HG03066 (cell line): Measurements from ENCODE around the gene DAPK1.

Experiments
- ATAC-seq: cut with Tn5 transposase; IDR thresholded peaks from one replicate; pipeline ENCODE4 v1.9.1; 2021; ENCODE audit warnings: low read depth; ENCODE audit not compliant: unreplicated experiment

Gene DAPK1

DNA sequence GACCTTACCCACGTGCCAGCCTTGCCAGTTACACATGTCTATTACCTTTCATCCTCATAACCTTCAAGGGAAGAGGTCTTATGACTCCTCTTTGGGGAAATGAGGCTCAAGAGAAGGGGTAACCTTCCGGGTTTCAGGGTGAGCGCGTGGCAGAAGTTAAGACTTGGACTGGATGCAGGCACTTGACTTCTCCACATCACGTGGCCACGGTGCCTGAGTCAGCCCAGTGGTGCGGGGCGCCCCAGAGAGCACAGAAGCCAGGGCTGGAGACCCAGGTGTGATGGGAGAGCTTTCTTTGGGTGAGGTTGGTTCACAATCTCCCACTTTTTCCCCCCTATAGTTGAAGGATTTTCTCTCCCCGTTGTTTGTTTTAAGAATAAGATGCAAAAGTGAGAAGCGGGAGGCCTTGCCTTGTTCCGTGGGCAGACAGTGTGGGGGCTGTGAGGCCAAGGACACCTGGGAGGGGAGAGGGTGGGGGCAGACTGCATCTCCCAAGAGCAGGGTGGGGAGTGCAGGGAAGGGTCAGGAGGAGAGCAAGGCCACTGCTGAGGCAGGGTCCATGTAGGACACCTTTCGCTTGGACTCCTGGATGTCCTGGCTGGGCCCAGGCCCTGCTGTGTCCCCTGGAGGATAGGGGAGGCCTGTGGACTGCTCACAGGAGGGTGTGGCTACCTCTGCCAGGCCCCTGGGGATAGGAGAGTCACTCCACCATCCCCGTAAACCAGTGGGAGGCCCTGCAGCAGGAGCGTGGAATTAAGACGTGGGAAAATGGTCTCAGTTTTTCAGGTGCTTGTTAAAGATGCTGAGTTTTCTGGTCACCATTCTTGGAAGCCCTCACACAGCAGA lies 138.2 kb downstream of the DAPK1 start:
- no peak for ATAC-seq

DNA sequence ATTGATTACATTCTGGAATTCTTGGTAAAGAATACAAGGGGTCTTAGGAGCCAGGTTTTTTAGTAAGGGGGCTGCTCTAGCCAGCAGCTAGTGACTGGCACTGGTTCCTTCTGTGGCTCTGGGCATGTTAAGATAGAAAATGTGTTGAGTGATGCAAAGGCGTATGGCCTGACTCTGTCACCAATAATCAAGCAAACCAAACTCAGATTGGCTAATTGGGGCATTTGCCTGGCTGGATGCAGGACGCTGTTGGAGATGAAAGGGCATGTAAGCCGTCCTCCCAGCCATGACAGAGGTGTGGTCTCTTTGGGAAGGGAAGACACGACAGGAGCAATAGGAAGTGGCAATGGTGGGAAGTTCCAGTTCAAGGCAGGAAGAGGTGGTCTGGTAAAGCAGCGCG lies 140.6 kb downstream of the DAPK1 start:
- ATAC-seq: no peak

DNA sequence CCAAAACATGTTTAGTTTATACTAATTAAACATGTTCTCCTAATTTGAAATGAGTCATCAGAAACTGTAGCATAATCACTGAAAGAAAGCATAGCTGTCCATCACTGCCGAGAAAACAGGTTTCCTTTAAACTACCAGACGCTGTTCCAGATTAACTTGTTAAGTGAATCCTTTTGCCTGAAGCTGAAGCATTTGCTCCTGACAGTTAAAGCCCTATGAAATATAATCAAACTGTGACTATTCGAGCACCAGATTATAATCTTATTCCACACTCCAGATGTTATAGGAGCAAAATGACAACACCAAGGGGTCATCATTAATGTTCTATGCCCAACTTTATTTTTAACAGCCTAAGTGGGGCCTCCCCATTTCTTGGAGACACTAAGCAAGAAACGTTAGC lies 142.3 kb downstream of the DAPK1 start:
- no peak for ATAC-seq

DNA sequence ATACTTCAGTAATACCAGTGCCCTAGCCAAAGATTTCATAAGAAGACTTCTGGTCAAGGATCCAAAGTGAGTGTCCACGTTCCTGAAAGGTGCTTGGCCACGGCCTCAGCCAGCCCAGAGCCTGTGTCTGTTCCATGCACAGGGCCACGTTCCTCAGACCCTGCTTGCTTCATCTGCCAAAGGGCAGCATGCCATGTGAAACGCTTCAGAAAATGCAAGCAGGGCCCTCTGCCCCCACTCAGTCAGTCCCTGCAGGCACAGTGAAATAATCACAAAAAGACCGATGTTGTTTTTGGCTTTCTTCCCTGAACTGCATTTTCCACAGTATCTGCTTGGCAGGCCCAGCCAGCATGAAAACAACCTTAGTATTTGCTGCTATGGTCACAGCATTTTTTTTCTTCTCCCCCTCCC lies 142.7 kb downstream of the DAPK1 start:
- ATAC-seq: no peak

DNA sequence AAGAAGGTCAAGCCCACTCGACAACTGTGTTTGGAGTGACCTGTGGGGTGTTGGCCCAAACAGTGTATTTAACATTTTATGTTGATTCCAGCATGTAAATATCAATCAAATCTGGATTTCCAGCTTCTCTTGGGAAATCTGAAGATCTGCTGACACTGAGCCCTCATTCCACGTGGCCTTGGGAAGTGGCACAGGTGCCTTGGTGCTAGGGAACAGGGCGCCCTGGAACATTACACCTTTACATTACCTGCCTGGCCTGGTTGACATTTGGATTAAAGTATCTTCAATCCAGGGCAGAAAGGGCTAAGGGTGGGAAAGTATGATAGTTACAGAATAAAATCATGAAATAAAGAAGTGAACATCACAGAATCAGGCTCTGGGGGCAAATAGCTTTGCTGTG lies 143.4 kb downstream of the DAPK1 start:
- no peak for ATAC-seq

DNA sequence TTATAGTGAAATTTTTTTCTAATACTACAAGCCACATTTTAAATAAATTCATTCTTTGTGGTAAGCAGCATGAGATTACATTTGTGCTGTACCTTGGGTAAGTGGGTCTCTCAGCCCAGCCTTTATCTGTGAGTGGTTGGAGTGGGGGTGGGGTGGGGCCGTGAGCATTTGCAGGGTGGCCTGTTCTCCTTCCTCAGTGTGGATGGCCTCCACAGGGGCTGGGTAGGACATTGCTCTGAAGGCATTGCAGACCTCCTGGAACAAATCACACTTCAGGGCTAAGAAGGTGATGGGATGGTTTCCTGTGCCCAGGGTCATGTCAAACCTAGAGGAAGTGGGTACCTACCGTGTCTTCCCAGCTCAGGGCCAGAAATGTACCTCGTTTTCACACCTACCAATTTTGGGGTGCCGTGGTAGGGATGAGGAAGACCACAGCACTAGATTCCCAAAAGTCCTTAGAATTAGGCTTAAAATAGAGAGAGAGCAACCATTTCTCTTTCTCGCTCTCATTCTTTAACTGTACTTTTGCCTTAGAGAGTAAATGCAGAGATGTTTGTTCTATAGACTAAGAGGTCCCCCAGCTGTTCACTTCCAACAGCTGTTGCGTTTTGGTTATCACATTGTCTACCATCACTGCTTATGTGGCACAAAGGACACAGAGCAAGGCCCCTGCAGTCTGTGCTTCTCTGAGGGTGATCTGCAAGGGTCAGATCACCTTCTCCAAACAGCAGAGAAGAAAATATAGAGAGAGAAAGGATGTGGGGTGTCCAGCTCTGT lies 144.9 kb downstream of the DAPK1 start:
- ATAC-seq: no peak

DNA sequence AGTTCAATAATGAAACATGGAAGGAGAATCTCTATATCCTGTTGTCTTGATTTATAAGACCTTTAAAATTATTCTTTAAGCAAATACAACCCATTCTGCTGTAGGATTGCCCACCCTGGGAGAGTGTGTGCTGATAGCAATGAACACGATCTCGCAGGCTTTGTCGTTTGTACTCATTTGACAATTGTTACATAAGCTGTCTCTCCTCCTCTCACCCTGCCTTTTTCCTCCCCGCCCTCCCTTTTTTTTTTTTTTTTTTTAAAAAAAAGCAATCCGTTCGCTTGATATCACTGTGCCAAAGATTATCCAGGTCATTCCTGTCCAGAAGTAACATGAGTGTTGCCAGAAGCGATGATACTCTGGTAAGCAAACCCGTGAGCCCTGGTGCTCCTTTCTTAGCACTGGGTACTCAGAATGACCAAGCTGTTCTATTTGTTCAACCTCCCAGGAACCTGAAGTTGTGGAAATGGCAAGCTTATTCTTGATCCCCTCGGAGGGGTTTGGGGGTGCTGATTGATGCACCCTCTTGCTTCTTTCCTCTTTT lies 145.5 kb downstream of the DAPK1 start:
- ATAC-seq: no peak

DNA sequence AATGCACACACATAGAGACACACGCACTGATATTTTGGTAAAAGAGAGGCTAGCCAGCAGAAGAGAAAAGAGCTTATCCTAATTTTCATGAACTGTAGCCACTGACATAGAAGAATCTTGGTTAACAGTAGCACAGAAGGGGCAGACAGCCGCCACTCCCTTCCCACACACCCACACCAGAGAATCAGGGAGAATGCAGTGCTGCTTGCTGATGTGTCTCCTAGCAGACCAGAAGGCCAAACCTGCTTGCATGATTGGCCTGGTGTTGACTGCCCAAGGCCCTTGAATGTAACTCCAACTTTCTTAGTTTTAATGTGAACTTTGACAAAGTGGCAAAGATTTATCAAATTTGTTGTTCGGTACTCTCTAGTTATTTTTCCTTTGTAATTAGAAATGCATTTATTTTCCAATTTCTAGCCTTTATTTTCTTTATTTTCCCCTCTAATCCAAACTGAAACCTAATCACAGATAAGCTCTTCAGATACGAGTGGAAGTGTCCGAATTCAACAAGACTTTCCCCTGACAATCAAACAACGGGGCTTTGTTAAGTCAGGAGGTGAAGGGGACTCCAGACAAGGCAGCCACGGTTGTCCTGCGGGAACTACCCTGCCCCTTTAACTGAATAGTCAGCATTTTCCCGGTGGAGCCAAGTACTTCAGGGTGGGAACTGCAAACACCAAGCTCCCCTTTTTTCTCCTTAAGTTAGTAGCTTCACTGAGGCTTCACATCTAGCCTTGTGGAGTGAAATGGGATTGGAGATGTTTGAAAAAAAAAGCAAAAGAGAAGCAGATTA lies 146.3 kb downstream of the DAPK1 start:
- ATAC-seq: no peak

DNA sequence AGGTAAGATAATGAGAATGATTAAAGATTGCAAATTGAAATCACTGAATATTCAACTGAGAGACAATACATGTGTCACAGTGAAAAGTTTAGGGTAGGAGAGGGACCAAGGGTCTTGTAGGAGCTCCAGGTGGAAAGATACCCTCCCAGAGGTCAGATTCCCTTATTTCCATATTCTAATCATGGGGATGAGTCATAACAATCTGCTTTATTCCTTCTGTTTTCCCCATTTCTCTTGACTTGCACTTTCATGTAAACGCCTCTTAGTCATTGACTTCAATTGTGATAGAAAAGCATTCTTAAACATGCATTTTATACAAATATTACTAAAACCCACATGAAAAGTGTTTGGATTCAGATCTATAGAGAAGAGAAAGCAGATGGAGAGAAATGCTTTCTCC lies 147.0 kb downstream of the DAPK1 start:
- no peak for ATAC-seq

DNA sequence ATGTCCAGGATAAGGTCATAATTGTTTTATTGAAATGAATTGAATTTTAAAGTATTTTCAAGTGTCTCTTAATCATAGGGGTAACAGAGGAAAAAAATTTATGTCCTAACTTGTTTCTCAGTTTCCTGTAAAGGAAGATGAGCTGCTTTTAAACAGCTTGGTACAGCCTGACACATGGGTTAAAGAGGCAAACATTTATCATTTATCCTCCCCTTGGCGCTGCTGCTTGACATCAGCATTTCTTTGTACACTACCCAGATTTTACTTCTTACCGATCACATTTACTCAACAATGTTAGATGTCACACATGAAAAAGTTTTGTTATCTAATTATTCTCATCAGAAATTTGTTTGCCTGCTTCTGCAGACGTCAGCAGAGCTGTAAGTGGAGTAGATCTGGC lies 148.9 kb downstream of the DAPK1 start:
- no peak for ATAC-seq

DNA sequence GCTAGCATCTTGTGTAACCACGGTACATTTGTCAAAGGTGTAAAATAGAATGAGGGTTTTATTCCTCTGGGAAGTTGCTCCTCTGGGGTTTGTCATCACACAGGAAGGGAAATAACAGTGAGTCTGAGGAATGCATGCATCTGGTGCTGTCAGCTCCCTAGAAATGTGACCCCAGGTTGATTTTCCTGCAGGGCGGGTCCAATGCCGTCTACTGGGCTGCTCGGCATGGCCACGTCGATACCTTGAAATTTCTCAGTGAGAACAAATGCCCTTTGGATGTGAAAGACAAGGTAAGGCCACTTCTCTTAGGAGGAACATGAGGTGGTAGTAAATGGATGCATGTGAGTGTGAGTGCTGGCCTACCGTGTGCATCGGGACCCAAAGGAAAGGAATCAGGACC lies 149.4 kb downstream of the DAPK1 start:
- ATAC-seq: no peak

DNA sequence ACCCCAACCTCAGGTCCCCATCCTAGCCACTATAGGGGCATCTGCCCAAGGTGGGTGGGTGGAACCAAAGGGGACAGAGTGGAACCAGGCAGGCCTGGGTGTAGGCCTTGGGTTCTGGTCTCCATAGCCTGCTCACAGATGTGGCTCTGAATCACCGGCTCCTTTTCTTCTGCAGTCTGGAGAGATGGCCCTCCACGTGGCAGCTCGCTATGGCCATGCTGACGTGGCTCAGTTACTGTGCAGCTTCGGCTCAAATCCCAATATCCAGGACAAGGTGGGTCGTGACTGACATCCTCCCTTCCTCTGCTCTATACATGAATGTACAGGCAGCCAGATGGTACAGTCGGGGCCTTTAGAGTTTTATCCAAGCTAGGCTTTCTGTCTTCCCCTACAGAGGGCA lies 150.9 kb downstream of the DAPK1 start:
- no peak for ATAC-seq

DNA sequence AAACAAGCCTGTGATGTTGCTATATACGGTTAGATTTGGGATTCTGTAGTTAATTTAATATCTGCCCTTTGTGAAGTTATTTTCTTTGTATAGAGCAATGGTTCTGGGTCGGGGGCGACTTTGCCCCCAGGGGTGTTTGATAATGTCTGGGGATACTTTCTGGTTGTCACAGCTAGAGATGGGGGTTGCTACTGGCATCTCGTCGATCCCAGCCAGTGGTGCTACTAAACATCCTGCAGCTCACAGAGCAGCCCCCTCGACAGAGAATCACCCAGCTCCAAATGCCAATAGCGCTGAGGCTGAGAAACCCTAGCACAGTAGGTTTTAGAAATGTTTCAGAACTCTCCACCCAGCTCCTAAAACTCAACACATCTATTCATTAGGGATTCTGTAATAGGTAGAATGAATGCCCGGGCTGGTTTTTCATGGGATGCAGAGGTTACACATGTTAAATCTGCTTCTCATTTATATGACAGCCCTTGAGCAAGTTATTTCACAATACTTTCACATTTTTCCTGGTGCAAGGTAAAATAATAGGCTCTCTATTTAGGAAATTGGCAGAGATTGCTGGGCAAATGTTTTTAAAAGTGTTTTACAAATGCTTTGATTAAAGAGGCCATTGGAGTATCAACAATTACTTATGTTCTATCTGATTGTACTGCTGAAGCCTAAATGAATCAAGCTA lies 153.1 kb downstream of the DAPK1 start:
- ATAC-seq: no peak

DNA sequence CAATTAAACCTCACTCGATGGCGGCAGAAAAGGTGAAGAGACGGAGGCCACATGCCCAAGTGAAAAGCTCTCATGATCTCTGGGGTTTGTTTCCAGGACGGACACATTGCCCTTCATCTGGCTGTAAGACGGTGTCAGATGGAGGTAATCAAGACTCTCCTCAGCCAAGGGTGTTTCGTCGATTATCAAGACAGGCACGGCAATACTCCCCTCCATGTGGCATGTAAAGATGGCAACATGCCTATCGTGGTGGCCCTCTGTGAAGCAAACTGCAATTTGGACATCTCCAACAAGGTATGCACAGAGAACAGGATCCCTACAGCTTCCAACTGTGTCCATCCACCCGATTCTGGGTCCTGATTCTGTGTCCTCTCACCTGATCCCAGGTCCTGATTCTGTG lies 153.8 kb downstream of the DAPK1 start:
- no peak for ATAC-seq

DNA sequence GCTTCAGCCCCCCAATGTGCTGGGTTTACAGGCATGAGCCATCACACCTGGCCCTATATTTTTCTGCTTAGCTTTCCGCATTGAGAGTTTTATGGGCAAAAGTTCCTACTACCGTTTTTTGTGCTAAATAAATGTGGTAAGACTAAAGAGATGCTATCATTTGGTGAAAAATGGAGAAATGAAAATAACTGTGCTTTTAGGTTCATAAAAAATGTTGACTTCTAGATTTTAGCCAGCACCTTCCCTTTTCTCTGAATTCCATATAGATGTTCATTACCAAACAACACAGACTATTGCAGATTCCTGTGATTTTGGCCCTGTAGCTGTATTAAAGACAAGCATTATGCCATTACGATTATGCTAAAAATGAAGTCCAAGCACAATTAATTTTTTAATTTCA lies 156.3 kb downstream of the DAPK1 start:
- no peak for ATAC-seq

DNA sequence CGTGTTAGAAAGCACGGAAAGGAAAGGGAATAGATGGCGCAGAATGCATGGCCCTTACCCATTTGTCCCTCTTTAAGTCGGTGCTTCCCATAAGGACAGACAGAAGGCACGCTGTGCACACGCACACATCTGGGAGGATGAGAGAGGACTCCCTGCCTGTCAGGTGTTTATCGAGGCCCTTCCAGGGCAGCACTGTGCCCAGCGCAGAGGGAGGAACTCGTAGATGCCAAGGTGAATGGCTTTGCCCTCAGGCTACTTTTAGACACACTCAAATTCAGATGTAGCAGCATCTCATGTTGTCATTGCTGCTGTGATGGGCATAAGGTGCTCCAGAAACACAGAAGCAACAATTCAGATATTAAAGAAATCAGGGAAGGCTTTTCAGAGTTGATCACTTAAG lies 158.1 kb downstream of the DAPK1 start:
- no peak for ATAC-seq

DNA sequence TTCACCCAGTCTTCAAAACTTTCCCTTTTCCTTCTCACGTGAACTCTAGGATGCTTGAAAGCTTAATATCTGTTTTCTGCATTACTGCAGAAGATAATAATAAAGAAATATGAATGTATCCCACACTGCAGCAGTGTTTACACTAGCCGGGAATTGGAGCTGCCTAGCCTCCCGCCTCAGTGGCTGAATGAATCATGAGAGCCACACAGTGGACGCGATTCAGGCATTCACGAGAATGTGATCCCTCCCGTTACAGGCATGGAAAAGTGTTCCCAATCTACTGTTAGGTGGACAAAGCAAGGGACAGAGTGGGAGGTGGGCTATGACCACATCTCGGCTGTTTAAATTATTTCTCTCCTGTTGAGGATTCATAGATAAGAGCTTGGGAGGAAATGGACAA lies 158.8 kb downstream of the DAPK1 start:
- no peak for ATAC-seq

DNA sequence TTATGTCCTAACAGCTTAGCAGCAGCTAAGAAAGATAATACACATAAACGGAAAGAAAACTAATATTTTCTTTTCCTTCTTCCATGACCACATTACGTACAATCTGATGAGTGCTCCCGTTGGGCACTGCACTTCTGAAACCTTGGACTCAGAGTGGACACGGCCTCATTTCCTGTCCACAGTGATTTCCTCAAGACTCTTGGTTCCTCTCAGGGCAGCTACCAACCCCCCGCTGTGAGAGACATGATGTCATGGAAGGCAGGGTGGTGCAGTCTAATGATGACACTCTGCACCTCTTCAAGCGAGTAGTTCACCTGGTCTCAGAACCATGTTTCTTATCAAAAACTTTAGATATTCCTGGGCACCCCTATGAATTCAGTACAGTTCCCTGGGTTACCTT lies 159.5 kb downstream of the DAPK1 start:
- no peak for ATAC-seq

DNA sequence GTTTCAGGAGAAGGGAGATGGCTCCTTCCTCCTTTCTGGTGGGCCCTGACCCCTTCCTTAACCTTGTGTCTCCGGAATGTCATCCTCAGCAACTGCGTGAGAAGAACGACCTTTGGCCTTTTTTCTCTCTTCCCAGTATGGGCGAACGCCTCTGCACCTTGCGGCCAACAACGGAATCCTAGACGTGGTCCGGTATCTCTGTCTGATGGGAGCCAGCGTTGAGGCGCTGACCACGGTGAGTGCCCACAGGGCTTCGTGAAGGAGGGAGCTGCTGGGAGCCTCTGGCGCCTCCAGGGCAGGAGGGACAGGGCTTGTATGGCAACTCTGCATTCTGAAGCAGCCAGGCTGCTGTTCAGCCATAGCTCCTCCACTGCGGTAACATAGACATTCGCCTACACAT lies 160.2 kb downstream of the DAPK1 start:
- ATAC-seq: no peak

DNA sequence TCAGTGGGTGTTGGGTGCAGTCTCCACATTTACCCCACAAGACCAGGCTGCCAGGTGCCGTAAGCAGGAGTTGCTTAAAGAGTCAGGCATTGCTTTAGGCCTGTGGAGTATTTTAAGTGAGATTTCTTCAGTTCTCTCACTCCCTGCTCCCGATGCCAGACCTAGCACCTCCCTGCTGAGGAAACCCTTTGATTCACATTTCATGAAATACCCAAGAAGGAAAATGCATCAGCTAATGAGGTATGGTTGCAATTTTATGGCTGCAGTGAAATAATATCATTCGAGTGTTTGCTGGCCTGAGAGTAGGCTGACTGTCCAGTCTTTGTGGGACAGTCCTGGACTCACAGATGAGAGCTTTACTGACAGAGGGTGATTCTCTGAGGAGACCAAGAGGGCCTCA lies 160.8 kb downstream of the DAPK1 start:
- ATAC-seq: no peak
